H9 (cell line): ENCODE results near the gene TBC1D22A. TPM values are rescaled to one million over a fixed set of nuclear protein-coding genes. Genes with fewer than 3 reads are reported as not detected.
A peak's percentile ranks its signal among the peaks of the same experiment; 100 is the strongest.

ENCODE experiments used
- DNase-seq: peaks from one replicate; pipeline ENCODE4 v3.0.0-alpha.2; 2017
- H2AFZ ChIP-seq: one replicate; pipeline ENCODE4 v1.6.1; 2013; ENCODE audit warnings: mild to moderate bottlenecking, low read length, control low read depth, moderate library complexity
- H2AK5ac ChIP-seq: 2 replicates; pipeline ENCODE4 v1.6.1; 2013; ENCODE audit warnings: low read length, control low read depth, mixed read lengths; ENCODE audit not compliant: insufficient read length
- H2BK120ac ChIP-seq: one replicate; pipeline ENCODE4 v1.6.1; 2013; ENCODE audit warnings: low read depth, mild to moderate bottlenecking, low read length, control low read depth, inconsistent platforms; ENCODE audit not compliant: poor library complexity, severe bottlenecking
- H2BK12ac ChIP-seq: 2 replicates; pipeline ENCODE4 v1.6.1; 2013; ENCODE audit warnings: low read length, control low read depth, mixed read lengths, low read depth; ENCODE audit not compliant: insufficient read length
- H2BK15ac ChIP-seq: 2 replicates; pipeline ENCODE4 v1.6.1; 2013; ENCODE audit warnings: low read depth, low read length, control low read depth
- H2BK20ac ChIP-seq: one replicate; pipeline ENCODE4 v1.6.1; 2013; ENCODE audit warnings: low read depth, mild to moderate bottlenecking, low read length, control low read depth, inconsistent platforms; ENCODE audit not compliant: poor library complexity, severe bottlenecking
- H2BK5ac ChIP-seq: 2 replicates; pipeline ENCODE4 v1.6.1; 2013; ENCODE audit warnings: low read length, control low read depth, mixed read lengths; ENCODE audit not compliant: insufficient read length
- H3K14ac ChIP-seq: 2 replicates; pipeline ENCODE4 v1.6.1; 2013; ENCODE audit warnings: low read length, control low read depth; ENCODE audit not compliant: insufficient read depth
- H3K18ac ChIP-seq: 2 replicates; pipeline ENCODE4 v1.6.1; 2013; ENCODE audit warnings: low read depth, mild to moderate bottlenecking, mixed read lengths, low read length, control low read depth; ENCODE audit not compliant: insufficient read length
- H3K23ac ChIP-seq: 2 replicates; pipeline ENCODE4 v1.6.1; 2013; ENCODE audit warnings: low read length, control low read depth, mixed read lengths, low read depth; ENCODE audit not compliant: insufficient read length
- H3K23me2 ChIP-seq: 2 replicates; pipeline ENCODE4 v1.6.1; 2013; ENCODE audit warnings: low read depth, mild to moderate bottlenecking, mixed read lengths, low read length, control low read depth; ENCODE audit not compliant: insufficient read length, poor library complexity, severe bottlenecking
- H3K27ac ChIP-seq: 2 replicates; pipeline ENCODE4 v1.5.1; 2013; ENCODE audit warnings: low read length, control low read depth, mixed read lengths, low read depth; ENCODE audit not compliant: insufficient read length
- H3K27me3 ChIP-seq: 2 replicates; pipeline ENCODE4 v1.6.1; 2013; ENCODE audit warnings: low read length, control low read depth, inconsistent platforms; ENCODE audit not compliant: insufficient read depth
- H3K4ac ChIP-seq: 2 replicates; pipeline ENCODE4 v1.6.1; 2013; ENCODE audit warnings: low read depth, mild to moderate bottlenecking, control low read depth, inconsistent platforms, low read length, moderate library complexity
- H3K4me1 ChIP-seq: 2 replicates; pipeline ENCODE4 v1.6.1; 2013; ENCODE audit warnings: low read length, control low read depth, inconsistent platforms; ENCODE audit not compliant: insufficient read depth
- H3K4me2 ChIP-seq: 2 replicates; pipeline ENCODE4 v1.6.1; 2013; ENCODE audit warnings: low read length, control low read depth, mixed read lengths; ENCODE audit not compliant: insufficient read length, insufficient read depth
- H3K56ac ChIP-seq: 2 replicates; pipeline ENCODE4 v1.6.1; 2013; ENCODE audit warnings: low read depth, mild to moderate bottlenecking, mixed read lengths, low read length, control low read depth; ENCODE audit not compliant: insufficient read length
- H3K79me1 ChIP-seq: 2 replicates; pipeline ENCODE4 v1.6.1; 2013; ENCODE audit warnings: low read depth, mild to moderate bottlenecking, moderate library complexity, low read length, control low read depth, inconsistent platforms; ENCODE audit not compliant: insufficient read depth, poor library complexity, severe bottlenecking
- H3K79me2 ChIP-seq: 2 replicates; pipeline ENCODE4 v1.6.1; 2013; ENCODE audit warnings: low read length, control low read depth, inconsistent platforms; ENCODE audit not compliant: insufficient read depth
- H3K9ac ChIP-seq: 2 replicates; pipeline ENCODE4 v1.6.1; 2013; ENCODE audit warnings: low read length, control low read depth, mixed read lengths; ENCODE audit not compliant: insufficient read length; ENCODE audit errors: extremely low read depth
- H3K9me3 ChIP-seq: one replicate; pipeline ENCODE4 v1.6.1; 2013; ENCODE audit warnings: low read depth, low read length, inconsistent platforms; ENCODE audit not compliant: control insufficient read depth
- H3T11ph ChIP-seq: one replicate; pipeline ENCODE4 v1.6.1; 2013; ENCODE audit warnings: mild to moderate bottlenecking, low read length, control low read depth, inconsistent platforms
- H4K20me1 ChIP-seq: one replicate; pipeline ENCODE4 v1.6.1; 2013; ENCODE audit not compliant: control insufficient read depth, insufficient read length, insufficient read depth
- H4K5ac ChIP-seq: 2 replicates; pipeline ENCODE4 v1.6.1; 2013; ENCODE audit warnings: low read depth, mild to moderate bottlenecking, mixed read lengths, low read length, control low read depth; ENCODE audit not compliant: insufficient read length
- H4K8ac ChIP-seq: replicated peaks from 2 replicates; pipeline ENCODE4 v1.6.1; 2013; ENCODE audit warnings: low read length, control low read depth, mixed read lengths, low read depth; ENCODE audit not compliant: insufficient read length
- H4K91ac ChIP-seq: 2 replicates; pipeline ENCODE4 v1.6.1; 2013; ENCODE audit warnings: low read depth, mild to moderate bottlenecking, moderate library complexity, mixed read lengths, low read length, control low read depth; ENCODE audit not compliant: insufficient read length
- H3K27ac Mint-ChIP-seq, 3 experiments: 2 replicates in 2 of 3; 3 replicates in 1 of 3; pipeline ENCODE4 v1.8.0; 2020 to 2021; ENCODE audit warnings: mixed read lengths in 3 of 3, mild to moderate bottlenecking in 1 of 3, moderate library complexity in 1 of 3
- H3K27me3 Mint-ChIP-seq: 2 replicates; pipeline ENCODE4 v1.8.0; 2021; ENCODE audit warnings: low read depth, mild to moderate bottlenecking, moderate library complexity, mixed read lengths
- H3K36me3 Mint-ChIP-seq, 3 experiments: 2 replicates in 2 of 3; 3 replicates in 1 of 3; pipeline ENCODE4 v1.8.0; 2020 to 2021; ENCODE audit warnings: low read depth in 3 of 3, mixed read lengths in 3 of 3; ENCODE audit not compliant: insufficient read depth in 1 of 3
- H3K4me1 Mint-ChIP-seq, 2 experiments: 2 replicates each; pipeline ENCODE4 v1.8.0; 2020; ENCODE audit warnings: mixed read lengths in 2 of 2
- H3K4me3 Mint-ChIP-seq, 2 experiments: 2 replicates in 1 of 2; 3 replicates in 1 of 2; pipeline ENCODE4 v1.8.0; 2020 to 2021; ENCODE audit warnings: mild to moderate bottlenecking in 2 of 2, mixed read lengths in 2 of 2, moderate library complexity in 1 of 2
- H3K9me3 Mint-ChIP-seq, 2 experiments: 2 replicates in 1 of 2; 3 replicates in 1 of 2; pipeline ENCODE4 v1.8.0; 2020; ENCODE audit warnings: mild to moderate bottlenecking in 2 of 2, mixed read lengths in 2 of 2, moderate library complexity in 1 of 2
- CTCF ChIP-seq: fragments of 200-600 bp; sonication (generic); conservative IDR thresholded peaks from 3 replicates; pipeline ENCODE4 v1.8.0; 2021; ENCODE audit warnings: antibody characterized with exemption, mild to moderate bottlenecking
- WGBS: extraction: QIAGEN DNeasy Blood & Tissue Kit; methylation state at CpG from one replicate; pipeline ENCODE4 v1.1.7; 2013; ENCODE audit warnings: missing lambda C conversion rate, low lambda C conversion rate, mixed read lengths; ENCODE audit not compliant: insufficient read length; ENCODE audit errors: extremely low coverage; 5-methylcytosine and 5-hydroxymethylcytosine counted together
- total RNA-seq: library from RNA; stranded (reverse); gene quantifications from 2 replicates; pipeline ENCODE4 v1.2.1, GENCODE V29; 2021

TBC1D22A gene
- total RNA-seq, 1 experiment from 2014 or later, result 20.8 TPM

GRCh38 chr22:46891382-46891951 is 129.0 kb downstream of the TBC1D22A start:
- Histone ChIP-seq H2BK5ac (no peak overlapping the region), H4K91ac (no peak overlapping the region), H2AK5ac (no peak overlapping the region), H3K14ac (no peak overlapping the region), H3K56ac (no peak overlapping the region), H2BK12ac (no peak overlapping the region), H2BK15ac (no peak overlapping the region), H2BK120ac (no peak overlapping the region), H3K9ac (no peak overlapping the region), H3K23ac (no peak overlapping the region), H2BK20ac (no peak overlapping the region), H3K4me1 (no peaks in the 10 kb centered on the region), H3K27me3 (no peaks in the 10 kb centered on the region), H3K79me2 (no peaks in the 10 kb centered on the region), H4K20me1 (no peaks in the 10 kb centered on the region), H3K27ac (no peak overlapping the region), H3T11ph (no peak overlapping the region), H3K9me3 (no peaks in the 10 kb centered on the region), H3K23me2 (no peaks in the 10 kb centered on the region), H3K18ac (no peak overlapping the region), H2AFZ (no peak overlapping the region), H4K8ac (no peak overlapping the region), H4K5ac (no peak overlapping the region), H3K4ac (no peak overlapping the region), H3K4me2 (no peak overlapping the region), H3K79me1 (peaks cover under 1% of the 10 kb centered on the region)
- TF ChIP-seq CTCF, result no peak
- Mint-ChIP-seq H3K27me3 (no peaks in the 10 kb centered on the region), H3K36me3 (peaks cover 3 to 42% (median 14%) of the 10 kb centered on the region in 3 experiments; a peak in 6 of 7 replicates), H3K9me3 (no peaks in the 10 kb centered on the region), H3K27ac (peak overlapping the region; percentile 29 to 58 (median 51); a peak in 2 of 7 replicates), H3K4me3 (no peak overlapping the region), H3K4me1 (no peaks in the 10 kb centered on the region)
- WGBS, result no CpG with 5 or more reads among the region's 5 CpGs
- no peak for DNase-seq
